Epithelial cell of proximal tubule (primary cell): ENCODE measurements around the gene ASRGL1. TPM values are rescaled to one million over a fixed set of nuclear protein-coding genes. Genes with fewer than 3 reads are reported as not detected.

Experiments
- DNase-seq: peaks from one replicate; pipeline ENCODE4 v3.0.0-alpha.2; 2011; ENCODE audit warnings: low read depth
- H3K4me3 ChIP-seq: 2 replicates; pipeline ENCODE4 v1.5.1; 2011; ENCODE audit warnings: low read depth, mild to moderate bottlenecking, low read length
- CTCF ChIP-seq: conservative IDR thresholded peaks from 2 replicates; pipeline ENCODE4 v1.5.1; 2012; ENCODE audit warnings: low read depth, mild to moderate bottlenecking, low read length
- total RNA-seq: library from RNA; depleted of rRNA; stranded (reverse); fragments of >200 nt; gene quantifications from 2 replicates; pipeline ENCODE4 v1.2.3, GENCODE V29; 2015

ASRGL1 gene
- total RNA-seq, 1 donor from 2014 or later: 19.7 TPM

- no peak for DNase-seq
- no peak for TF ChIP-seq CTCF
Observed at GRCh38 chr11:62433141-62433903, 96.1 kb downstream of the ASRGL1 start.

GRCh38 chr11:62433904-62434276 is 96.6 kb downstream of the ASRGL1 start:
- no peak for TF ChIP-seq CTCF
- H3K4me3 ChIP-seq: no peak overlapping the region
- no peak for DNase-seq

More at GRCh38 chr11:62433141-62433903, 96.1 kb downstream of the ASRGL1 start:
- H3K4me3 ChIP-seq: no peak overlapping the region

DNA sequence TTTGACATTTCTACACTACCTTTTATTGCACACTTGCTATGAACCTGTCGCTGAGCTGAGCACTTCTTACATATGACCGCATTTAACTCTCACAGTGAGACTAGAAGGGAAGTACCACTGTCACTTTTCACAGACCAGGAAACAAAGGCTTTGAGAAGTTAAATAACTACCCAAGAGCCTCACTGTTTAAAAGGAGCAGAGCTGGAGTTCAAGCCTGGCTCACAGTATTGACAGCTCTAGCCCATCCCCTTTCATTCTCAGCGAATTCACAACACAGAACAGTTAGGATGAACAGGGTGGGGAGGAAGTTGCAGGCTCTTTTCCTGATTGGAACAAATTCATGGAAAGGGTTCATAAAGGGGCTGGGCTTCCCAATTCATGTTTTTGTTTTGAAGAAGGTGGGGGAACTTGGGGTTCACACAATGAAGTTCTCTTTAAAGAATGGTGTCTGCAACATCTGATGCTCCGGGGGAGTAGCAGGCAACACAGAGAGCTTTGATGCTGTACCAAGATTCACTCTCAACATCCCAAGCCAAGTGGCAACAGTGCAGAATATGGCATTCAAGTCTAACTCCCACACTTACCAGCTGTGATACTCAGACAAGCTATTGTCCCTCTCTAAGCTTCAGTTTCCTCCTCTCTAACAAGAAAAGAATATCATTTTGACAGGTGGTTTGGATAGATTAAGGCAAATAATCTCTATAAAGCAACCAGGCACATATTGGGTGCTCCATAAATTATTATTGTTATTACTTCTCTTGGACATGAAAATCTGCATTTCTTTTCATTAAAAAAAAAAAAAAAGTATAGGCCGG is 98.8 kb downstream of the ASRGL1 start:
- TF ChIP-seq CTCF: no peak
- no peak for DNase-seq
- H3K4me3 ChIP-seq: no peak overlapping the region

DNA sequence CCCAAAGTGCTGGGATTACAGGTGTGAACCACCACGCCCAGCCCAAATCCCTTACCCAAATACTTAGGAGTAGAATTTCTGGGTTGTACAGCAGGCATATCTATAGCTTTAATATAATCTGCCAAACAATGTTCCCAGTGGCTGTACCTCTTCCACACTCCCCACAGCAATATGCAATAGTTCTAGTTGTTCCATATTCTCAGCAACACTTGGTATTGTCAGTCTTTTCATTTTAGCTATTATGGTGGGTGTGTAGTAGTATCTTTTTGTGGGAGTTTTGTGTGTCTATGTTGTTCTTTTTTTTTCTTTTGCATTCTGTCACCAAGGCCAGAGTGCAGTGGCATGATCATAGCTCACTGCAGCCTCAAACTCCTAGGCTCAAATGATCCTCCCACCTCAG is 100.4 kb downstream of the ASRGL1 start:
- no peak for TF ChIP-seq CTCF
- H3K4me3 ChIP-seq: no peak overlapping the region
- no peak for DNase-seq

DNA sequence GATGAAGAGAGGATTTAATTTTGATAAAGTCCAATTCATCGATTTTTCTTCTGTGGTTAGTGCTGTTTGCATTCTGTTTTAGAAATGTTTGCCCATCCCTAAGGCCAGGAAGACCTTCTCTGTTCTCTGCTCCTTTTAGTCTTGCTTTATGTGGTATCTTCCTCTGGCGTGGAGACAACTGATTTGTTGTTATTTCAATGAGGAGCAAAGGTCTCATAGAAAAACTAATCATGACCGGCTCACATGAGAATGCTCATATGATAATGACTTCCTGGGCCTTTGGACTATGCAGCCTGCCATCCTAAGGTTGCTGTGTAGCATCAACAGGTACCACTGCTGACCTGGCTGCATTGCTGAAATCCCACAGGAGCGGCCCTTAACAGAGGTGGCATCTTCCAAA is 101.4 kb downstream of the ASRGL1 start:
- no peak for TF ChIP-seq CTCF
- no peak for DNase-seq
- no peak overlapping the region for H3K4me3 ChIP-seq

DNA sequence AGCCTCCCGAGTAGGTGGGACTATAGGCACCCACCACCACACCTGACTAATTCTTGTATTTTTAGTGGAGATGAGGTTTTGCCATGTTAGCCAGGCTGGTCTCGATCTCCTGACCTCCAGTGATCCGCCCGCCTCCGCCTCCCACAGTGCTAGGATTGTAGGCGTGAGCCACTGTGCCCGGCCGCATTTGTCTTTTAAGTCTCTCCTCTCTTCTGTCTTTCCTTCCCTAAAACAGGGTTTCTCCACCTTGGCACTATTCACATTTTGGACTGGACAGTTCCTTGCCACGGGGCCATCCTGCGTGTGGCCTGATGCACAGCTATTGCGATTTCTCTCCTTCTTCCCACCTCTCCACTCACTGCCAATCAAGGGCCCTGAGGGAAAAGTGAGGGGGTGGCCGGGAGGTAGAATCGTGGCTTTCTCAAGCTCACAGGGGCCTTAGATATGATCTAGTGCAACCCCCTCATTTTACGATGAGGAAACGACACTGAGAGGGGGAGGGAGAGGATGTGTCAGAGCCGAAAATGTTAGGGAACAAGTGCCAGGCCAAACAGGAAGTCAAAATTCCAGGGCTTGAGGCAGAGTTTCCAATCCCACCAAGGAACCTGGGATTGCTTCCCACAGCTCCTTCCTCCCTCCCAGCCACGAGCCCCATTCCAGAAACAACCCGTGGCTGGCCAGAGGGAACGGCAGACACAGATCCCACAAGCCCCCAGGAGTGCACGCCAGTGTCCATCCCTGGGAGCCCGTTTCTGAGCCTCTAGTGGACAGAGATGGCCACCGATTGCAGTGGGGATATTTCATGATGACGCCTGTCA is 102.7 kb downstream of the ASRGL1 start:
- no peak overlapping the region for H3K4me3 ChIP-seq
- DNase-seq: no peak
- no peak for TF ChIP-seq CTCF

Other genes with a start within 250 kb of the ASRGL1 start
- gene INCENP, start 213.4 kb upstream of the ASRGL1 start, total RNA-seq: 32.3 and 51.9 TPM in 2 replicates
- not detected in 2 replicates for gene SCGB1D1, start 147.2 kb upstream of the ASRGL1 start, total RNA-seq
- not detected in 2 replicates for gene SCGB2A1, start 128.8 kb upstream of the ASRGL1 start, total RNA-seq
- not detected in 2 replicates for gene SCGB1D2, start 95.2 kb upstream of the ASRGL1 start, total RNA-seq
- not detected in 2 replicates for gene SCGB2A2, start 67.3 kb upstream of the ASRGL1 start, total RNA-seq
- not detected in 2 replicates for gene SCGB1D4, start 38.4 kb upstream of the ASRGL1 start, total RNA-seq
- gene SCGB1A1, start 81.6 kb downstream of the ASRGL1 start, total RNA-seq: not detected in 2 replicates
- 198 and 296 TPM in 2 replicates for gene AHNAK, start 209.4 kb downstream of the ASRGL1 start, total RNA-seq
- 2,115 and 2,170 TPM in 2 replicates for gene EEF1G, start 236.4 kb downstream of the ASRGL1 start, total RNA-seq